ENCODE results near the gene PTGIR.
A peak's percentile ranks its signal among the peaks of the same experiment; 100 is the strongest.

PTGIR gene

GRCh38 chr19:46637224-46637623 is 12.3 kb upstream of the PTGIR start:
- no peak for TF ChIP-seq CTCF (IDR thresholded peaks at IDR 0.05; ENCODE audit: low read depth, low read length)
- DNase-seq (ENCODE audit: extremely low read depth, low read depth), result no peak

GRCh38 chr19:46635920-46636761 is 11.3 kb upstream of the PTGIR start, which contains the start of gene GNG8:
Gene GNG8 (minus strand): TSS chr19:46636202. CDS start chr19:46634682, 1,520 bp downstream.
- DNase-seq (ENCODE audit: extremely low read depth, low read depth), result no peak
- TF ChIP-seq CTCF (IDR thresholded peaks at IDR 0.05; ENCODE audit: low read depth, low read length), result no peak

- DNase-seq (ENCODE audit: extremely low read depth, low read depth), result no peak
- no peak for TF ChIP-seq CTCF (IDR thresholded peaks at IDR 0.05; ENCODE audit: low read depth, low read length)
These were observed 9.8 kb upstream of the PTGIR start for GRCh38 chr19:46634656-46635218.

GRCh38 chr19:46634045-46634655 is 9.3 kb upstream of the PTGIR start:
- DNase-seq (ENCODE audit: extremely low read depth, low read depth), result peak; percentile 77
- no peak for TF ChIP-seq CTCF (IDR thresholded peaks at IDR 0.05; ENCODE audit: low read depth, low read length)

GRCh38 chr19:46633130-46633529 is 8.2 kb upstream of the PTGIR start:
- TF ChIP-seq CTCF (IDR thresholded peaks at IDR 0.05; ENCODE audit: low read depth, low read length), result no peak
- no peak for DNase-seq (ENCODE audit: extremely low read depth, low read depth)

GRCh38 chr19:46631481-46631880 is 6.6 kb upstream of the PTGIR start:
- no peak for TF ChIP-seq CTCF (IDR thresholded peaks at IDR 0.05; ENCODE audit: low read depth, low read length)
- DNase-seq (ENCODE audit: extremely low read depth, low read depth), result no peak

All from AG09319 (cell line).